GM19395 (cell line): Measurements from ENCODE around the gene DPF3.

Experiments
- ATAC-seq: cut with Tn5 transposase; IDR thresholded peaks from one replicate; pipeline ENCODE4 v1.9.1; 2021; ENCODE audit warnings: mild to moderate bottlenecking, moderate library complexity; ENCODE audit not compliant: unreplicated experiment

The DPF3 gene

GRCh38 chr14:72893636-72894322, at the start of gene DPF3:
TSS of gene DPF3 (minus strand) at chr14:72894101. CDS start at chr14:72894088, 13 bp downstream.
- peak; percentile 96 for ATAC-seq

GRCh38 chr14:72942934-72943333, 49.0 kb upstream of the DPF3 start:
- no peak for ATAC-seq

- no peak for ATAC-seq
Observed at GRCh38 chr14:72941286-72941985, 47.5 kb upstream of the DPF3 start.

GRCh38 chr14:72939630-72940029, 45.7 kb upstream of the DPF3 start:
- ATAC-seq, result no peak

- ATAC-seq, result no peak
Observed at GRCh38 chr14:72932893-72933292, 39.0 kb upstream of the DPF3 start.

GRCh38 chr14:72929316-72930080, 35.6 kb upstream of the DPF3 start:
- no peak for ATAC-seq

GRCh38 chr14:72928872-72929271, 35.0 kb upstream of the DPF3 start:
- ATAC-seq, result no peak

- peak; percentile 99 for ATAC-seq
Observed at GRCh38 chr14:72926292-72927028, 32.6 kb upstream of the DPF3 start, which contains the start of gene DCAF4. TSS of gene DCAF4 (plus strand) at chr14:72926464. CDS start at chr14:72937979, 11,515 bp downstream.

- ATAC-seq, result peak; percentile 34
Observed at GRCh38 chr14:72925815-72926291, 32.0 kb upstream of the DPF3 start.

- no peak for ATAC-seq
Observed at GRCh38 chr14:72925171-72925759, 31.4 kb upstream of the DPF3 start.

GRCh38 chr14:72924337-72924736, 30.4 kb upstream of the DPF3 start:
- no peak for ATAC-seq

- no peak for ATAC-seq
Observed at GRCh38 chr14:72921396-72921795, 27.5 kb upstream of the DPF3 start.

- ATAC-seq, result no peak
Observed at GRCh38 chr14:72920008-72920407, 26.1 kb upstream of the DPF3 start.

- no peak for ATAC-seq
Observed at GRCh38 chr14:72917094-72917802, 23.3 kb upstream of the DPF3 start.

GRCh38 chr14:72916174-72916573, 22.3 kb upstream of the DPF3 start:
- ATAC-seq, result no peak

GRCh38 chr14:72913809-72914208, 19.9 kb upstream of the DPF3 start:
- ATAC-seq, result no peak

GRCh38 chr14:72909163-72909562, 15.3 kb upstream of the DPF3 start:
- no peak for ATAC-seq

GRCh38 chr14:72907886-72908285, 14.0 kb upstream of the DPF3 start:
- no peak for ATAC-seq

GRCh38 chr14:72906879-72907278, 13.0 kb upstream of the DPF3 start:
- ATAC-seq, result no peak

- no peak for ATAC-seq
Observed at GRCh38 chr14:72906316-72906715, 12.4 kb upstream of the DPF3 start.
